Measurements from ENCODE around the gene ECD.
A peak's percentile ranks its signal among the peaks of the same experiment; 100 is the strongest.

ECD gene

DNA sequence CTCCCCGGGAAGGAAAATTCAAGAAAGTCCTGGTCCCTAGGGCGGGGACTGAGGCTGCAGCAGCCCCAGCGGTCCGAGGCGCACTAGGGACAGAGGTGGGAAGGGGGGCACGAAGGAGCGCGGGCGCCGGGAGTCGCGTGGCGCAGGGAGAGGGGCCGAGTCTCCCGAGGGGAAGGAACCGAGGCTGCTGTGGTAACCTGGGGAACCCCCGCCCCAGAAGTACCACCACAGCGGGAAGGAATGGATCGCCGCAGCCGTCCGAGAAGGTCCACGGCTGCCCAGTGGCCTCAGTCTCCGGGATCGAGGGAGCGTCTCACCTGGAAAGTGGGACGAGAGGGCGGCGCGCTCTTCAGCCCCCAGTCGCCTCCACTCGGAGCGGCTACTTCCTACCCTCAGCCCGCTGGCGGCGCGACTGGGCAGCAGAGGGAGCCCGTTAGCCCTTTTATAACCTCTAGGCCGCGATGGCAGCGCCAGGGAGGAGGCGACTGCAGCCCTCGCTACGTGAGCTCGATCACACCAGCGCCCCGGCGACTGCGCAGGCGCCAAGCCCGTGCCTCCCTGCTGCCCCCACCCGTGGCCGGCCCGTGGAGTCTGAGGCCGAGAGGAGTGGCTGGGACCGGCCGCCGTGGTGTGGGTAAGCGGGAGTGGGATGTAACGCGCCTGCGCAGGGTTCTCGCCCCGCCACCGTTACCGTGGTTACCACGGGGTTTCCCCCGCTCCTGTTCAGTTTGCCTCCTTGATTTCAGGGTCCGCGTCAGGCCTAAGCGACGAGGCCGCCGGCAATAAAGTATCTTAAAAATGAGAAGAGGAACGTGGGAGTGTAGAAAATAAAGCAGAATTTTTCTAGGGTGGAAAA is 71.1 kb downstream of the ECD start, which contains the start of gene P4HA1:
TSS of gene P4HA1 (minus strand) at position 418 of the 856 bp plus-strand sequence. CDS start 21,983 bp downstream, outside the sequence.
- DNase-seq: peak; percentile 99 to 100

DNA sequence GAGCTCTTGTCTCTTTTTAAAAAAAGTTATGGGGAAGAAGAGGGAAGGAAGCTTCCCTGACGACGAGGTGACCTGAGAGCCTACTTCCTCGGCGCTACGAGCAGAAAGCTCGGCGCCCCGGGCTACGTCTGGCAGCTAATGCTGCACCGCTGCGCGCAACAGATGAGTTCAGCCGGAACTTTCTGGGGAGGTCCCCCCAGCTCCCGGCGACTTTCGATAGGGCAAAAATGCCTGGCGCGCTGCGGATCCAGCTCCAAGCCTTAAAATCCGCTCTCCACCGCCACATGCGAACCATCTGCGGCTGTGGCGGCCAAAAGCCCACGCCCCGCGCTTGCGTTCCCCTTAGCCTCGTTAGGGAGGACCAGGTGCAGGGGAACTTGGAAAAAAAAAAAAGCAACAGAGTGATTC is 71.8 kb downstream of the ECD start:
- DNase-seq: peak; percentile 71

DNA sequence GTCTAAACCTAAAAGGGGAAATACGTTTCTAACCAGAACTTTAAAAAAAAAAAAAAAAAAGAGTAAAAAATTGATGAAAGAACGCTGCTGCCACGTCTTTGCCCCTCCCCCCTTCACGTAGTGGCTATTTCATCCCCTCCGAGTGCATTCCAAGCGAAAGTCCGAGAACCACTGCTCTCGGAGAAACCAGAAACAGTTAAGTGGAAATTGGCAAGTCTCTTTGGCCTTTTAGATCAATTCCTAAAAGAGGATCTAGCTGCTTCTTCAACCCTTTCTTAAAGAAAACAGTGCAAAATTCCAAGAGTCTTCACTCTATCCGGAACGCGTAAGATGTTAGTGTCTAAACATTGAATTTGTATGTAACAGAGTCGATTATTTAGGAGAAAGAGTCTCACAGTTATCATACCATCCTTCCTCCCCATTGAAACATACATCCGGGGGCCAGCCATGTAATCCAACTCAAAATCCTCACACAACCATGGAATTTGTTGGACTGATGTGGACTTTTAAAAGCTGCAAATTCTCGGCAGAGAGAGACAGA is 72.3 kb downstream of the ECD start:
- peak; percentile 53 to 61 for DNase-seq

DNA sequence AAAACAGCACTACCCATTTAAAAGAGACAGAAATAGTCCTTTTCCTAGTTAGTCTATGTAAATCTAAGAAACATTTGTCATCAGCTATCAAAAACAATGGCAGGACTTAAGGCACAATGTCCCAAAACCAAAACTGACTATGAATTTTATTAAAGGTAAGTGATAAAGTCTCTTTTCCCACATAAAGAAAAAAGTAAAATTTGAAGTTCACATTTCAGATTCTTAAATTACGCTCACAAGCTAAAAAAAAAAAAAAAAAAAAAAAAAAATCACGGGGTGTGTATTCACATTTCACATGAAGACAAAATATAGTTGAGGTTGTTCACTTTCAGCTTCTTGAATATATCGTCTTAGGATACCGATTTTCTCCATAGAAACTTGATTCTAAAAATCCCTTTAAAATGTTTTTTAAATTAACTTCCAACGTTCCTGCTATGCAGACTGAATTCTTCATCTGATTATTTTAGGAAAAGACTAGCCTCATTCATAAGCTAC is 72.8 kb downstream of the ECD start:
- DNase-seq: no peak

DNA sequence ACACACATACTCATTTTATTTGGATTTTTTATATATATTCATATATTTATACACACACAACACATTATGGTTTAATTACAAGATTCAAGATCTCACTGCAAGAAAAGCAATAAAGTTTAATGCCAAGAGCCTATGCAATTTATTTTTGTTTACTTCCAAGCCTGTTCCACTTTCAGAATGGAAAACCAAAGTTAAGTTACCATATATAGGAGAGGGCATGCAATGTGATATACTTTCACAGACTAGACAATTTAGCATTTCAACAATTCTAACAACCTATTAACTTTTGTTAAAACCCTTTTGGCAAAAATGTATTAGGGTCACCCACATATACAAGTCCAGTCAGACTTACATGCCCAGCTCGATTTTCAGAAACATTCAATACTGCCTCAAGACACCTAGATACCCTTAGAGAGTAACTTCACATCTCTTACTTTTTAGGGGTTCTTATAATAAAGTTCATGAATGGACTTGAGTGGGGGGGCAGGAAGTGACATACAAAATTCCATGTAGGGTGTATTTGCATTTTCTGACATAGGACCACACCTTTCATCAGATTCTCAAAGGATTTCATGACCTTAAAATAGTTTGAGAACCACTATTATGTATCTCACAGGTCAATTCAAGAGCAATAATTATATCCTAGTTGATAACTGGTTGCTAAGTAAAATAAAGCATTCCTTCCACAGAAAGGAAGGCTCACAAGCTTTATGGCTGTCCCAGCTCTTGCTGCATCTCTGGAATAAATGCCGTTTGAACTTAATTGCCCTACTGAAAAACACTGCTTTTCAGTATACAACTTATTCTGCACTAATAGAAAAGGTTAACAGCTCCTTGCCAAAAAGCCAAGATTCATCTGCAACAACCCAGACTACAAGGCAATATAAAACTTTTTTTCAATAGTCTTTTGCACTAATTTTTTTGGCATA is 73.6 kb downstream of the ECD start:
- DNase-seq: peak in 1 of 2 donors; percentile 13

DNA sequence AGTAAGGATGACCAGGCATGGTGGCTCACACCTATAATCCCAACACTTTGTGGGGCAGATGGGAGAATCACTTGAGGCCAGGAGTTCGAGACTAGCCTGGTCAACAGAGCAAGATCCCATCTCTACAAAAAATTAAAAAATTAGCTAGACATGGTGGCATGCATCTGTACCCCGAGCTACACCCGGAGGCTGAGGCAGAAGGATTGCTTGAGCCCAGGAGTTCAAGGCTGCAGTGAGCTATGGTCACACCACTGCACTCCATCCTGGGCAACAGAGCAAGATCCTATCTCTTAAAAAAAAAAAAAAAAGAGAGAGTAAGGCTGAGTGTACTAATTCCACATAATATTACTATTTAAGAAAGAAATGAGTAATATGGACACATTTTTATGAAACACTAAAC is 75.0 kb downstream of the ECD start:
- DNase-seq: no peak

DNA sequence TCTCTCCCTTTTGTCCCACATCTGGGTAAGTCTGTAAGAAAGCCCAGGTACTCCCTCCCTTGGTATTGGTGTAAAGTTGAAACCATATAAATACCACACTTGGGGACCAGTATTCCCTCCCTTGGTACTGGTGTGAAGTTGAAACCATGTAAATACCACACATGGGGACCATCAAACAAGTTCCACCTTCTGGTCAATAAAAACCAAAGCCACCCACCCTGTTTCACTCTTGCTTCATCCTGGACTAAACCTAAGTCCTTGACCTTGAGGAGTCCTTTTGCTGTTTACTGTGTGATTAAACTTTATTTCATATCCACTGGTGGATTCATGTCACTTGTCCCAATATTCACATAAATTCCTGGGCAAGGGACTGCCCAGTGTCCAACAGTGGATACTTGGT is 79.5 kb downstream of the ECD start:
- DNase-seq: no peak

DNA sequence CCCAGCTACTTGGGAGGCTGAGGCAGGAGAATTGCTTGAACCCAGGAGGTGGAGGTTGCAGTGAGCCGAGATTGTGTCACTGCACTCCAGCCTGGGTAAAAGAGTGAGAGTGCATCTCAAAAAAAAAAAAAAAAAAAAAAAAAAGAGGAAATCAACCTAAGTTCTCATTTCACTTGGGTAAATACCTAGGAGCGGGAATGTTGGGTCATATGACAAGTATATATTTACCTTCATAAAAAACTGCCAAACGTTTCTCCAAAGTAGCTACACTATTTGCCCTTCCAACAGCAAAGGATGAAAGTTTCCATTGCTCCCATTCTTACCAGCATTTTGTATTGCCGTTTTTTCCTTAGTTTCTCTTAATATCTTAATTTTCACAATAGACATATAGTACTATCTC is 81.0 kb downstream of the ECD start:
- DNase-seq: no peak

DNA sequence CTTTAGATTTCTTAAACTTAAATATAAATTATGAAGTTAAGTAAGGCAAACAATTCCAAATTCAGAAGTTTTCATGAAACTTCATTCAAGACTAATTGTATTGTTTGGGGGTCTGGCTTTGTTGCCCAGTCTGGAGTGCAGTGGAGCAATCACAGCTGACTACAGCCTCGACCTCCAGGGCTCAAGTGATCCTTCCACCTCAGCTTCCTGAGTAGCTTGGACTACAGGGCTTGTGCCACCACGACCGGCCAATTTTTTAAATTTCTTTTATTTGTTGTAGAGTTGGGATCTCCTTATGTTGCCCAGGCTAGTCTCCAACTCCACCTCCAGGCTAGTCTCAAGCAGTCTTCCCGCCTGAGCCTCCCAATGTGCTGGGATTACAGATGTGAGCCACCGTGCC is 83.6 kb downstream of the ECD start:
- no peak for DNase-seq

Measured in CD4-positive, alpha-beta T cell treated with Interleukin-4 for 1 hour (primary cell).